Cerebellar cortex (tissue), 1 donor: ENCODE results near the gene VIPR1.
"Not testable (repeated sequence)": the region's sequence is repeated elsewhere in the genome, so short reads cannot be mapped to it uniquely, and the experiment has no call there.

Experiments used
- DNase-seq: peaks from one replicate; pipeline ENCODE4 v3.0.0-alpha.2; 2015; ENCODE audit warnings: low spot score

Gene VIPR1

DNA sequence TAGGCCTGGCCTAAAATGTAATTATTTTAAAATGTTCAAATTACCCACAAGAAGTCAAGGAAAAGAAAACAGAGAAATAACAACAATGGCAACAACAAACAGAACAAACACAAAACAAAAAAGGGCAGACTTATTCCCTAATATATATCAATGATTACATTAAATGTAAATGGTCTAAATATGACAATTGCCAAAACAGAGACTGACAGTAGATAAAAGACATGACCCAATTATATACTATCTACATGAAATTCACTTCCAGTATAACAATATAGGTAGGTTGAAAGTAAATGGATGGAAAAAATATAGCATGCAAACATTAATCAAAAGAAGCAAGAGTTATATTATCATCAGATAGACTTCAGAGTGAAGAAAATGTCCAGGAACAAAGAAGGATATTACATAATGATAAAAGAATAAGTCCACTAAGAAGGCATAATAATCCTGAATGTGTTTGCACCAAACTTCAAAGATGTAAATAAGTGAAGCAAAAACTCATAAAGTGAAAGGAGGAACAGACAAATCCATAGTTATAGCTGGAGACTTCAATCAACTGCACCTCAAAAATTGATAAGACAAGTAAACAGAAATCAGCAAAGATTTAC, 72.8 kb downstream of the VIPR1 start:
- no peak for DNase-seq

DNA sequence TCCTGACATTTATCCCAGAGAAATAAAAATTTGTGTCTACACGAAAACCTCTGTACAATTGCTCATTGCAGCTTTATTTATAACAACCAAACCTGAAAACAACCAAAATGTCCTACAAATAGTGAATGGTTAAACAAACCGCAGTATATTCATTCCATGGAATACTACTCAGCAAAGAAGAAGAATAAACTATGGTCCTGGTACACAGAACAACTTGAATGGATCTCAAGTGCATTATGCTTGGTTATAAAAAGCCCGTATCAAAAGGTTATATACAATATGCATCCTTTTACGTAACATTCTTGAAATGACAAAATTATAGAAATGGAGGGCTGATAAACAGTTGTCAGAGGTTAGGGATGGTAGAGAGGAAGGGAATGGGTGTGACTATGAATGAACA, 75.6 kb downstream of the VIPR1 start:
- no peak for DNase-seq

DNA sequence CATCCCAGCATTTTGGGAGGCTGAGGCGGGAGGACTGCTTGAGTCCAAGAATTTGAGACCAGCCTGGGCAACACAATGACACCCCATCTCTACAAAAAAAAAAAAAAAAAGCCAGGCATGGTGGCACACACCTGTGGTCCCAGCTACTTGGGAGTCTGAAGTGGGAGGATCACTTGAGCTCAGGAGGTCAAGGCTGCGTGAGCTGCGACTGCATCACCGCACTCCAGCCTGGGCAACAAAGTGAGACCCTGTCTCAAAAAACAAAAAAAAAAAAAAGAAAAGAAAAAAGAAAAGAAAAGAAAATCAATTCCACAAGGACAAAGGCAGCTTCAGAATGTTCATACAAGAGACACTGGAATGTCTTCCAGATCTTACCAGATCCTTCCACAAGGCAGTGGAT, 76.9 kb downstream of the VIPR1 start:
- DNase-seq: not testable (repeated sequence)

DNA sequence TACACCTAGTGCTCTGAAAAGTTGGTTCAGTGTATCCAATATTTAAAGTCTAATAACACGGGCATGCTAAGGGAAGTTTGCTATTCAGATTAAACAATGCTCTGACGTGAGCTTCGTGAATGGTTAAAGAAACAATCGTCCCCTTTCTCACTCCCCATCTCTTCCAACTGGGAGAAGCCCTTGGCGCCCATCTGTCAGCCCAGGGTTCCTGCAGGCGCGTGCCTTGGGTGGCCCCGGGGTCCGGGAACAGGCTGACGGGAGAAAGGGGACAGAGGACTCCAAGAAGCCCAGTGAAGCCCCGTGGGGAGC, 78.9 kb downstream of the VIPR1 start:
- no peak for DNase-seq

DNA sequence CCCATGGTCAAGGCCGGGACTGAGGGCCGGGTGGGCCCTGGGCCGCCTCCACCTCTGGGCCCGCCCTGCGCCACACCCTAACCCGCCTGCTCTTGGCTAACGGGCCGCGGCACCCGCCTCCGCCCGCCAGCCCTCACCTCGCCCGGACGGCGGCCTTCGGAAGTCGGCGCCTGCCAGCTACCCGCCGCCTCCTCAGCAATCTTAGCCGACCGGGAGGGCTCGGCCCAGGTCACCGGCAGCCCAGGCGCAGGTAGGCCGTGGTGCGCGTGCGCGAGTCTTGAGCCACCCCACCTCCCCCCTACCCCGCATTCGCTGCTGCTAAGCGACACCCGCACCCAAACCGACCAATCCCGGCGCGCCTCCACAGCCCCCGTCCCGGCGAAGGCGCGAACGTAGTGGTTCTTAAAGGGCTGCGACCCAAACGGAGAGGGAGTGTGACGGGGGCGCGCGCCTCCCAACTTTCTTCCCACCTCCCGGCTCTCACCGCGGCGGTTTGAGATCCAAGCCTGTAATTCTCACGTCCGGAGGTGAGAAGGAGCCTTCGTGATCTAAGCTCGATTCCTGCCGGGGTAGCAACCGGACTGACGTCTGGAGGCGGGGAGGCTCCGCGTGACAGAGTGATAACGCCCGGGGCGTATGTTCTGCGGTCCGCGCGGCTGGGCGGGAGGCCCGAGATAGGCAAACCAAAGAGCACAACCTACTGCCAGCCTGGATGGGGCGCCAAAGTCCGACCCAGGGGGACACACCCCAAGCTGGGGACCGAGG, 79.4 kb downstream of the VIPR1 start, which contains the start of gene SEC22C:
Gene SEC22C, minus strand, starts transcription at position 259 of the 765 bp plus-strand sequence. CDS start 12,921 bp downstream, outside the sequence.
- peak; percentile 97 for DNase-seq

DNA sequence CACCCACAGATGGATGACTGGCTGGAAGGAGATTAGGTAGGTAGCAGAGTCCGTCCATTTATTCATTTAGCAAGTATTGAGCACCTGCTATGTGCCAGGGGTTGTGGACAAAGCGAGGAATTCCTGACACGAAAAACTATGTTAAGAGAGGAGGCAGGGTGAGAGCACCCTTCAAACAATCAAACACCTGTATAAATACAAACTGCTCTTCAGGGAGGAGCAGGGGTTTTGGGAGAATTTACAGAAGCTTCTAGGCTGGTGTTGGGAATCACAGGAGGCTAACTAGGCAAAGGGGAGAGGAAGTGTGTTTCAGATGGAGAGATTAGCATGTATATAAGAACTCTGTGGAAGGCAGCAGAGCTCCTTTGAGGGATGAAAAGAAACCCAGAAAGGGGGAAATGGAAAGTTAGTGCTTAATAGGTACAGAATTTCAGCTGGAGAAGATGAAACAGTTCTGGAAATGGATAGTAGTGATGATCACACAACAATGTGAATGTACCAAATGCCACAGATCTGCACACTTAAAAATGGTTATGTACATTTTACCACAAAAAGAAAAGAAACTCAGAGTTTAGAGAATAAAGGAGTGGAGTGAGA, 80.1 kb downstream of the VIPR1 start:
- no peak for DNase-seq
